DND-41 (cell line): ENCODE data around the gene ARHGEF19.

Experiments
- ATAC-seq: fragments of 200-7000 bp; cut with Tn5 transposase; 3 replicates; pipeline ENCODE4 v1.9.1; 2021; ENCODE audit warnings: low read depth; ENCODE audit not compliant: insufficient read depth
- DNase-seq: peaks from one replicate; pipeline ENCODE4 v3.0.0-alpha.2; 2020
- H2AFZ ChIP-seq: 2 replicates; pipeline ENCODE4 v1.6.0; 2012; ENCODE audit warnings: low read depth, low read length
- H3K27ac ChIP-seq: 2 replicates; pipeline ENCODE4 v1.5.1; 2012; ENCODE audit warnings: low read length, inconsistent platforms
- H3K27me3 ChIP-seq: fragments of 200-600 bp; sonication (generic); 2 replicates; pipeline ENCODE4 v1.6.0; 2012; ENCODE audit warnings: low read length, mild to moderate bottlenecking, inconsistent platforms; ENCODE audit not compliant: insufficient read depth, poor library complexity
- H3K36me3 ChIP-seq: 2 replicates; pipeline ENCODE4 v1.5.1; 2012; ENCODE audit warnings: low read length, inconsistent platforms; ENCODE audit not compliant: insufficient read depth
- H3K4me1 ChIP-seq: 2 replicates; pipeline ENCODE4 v1.5.1; 2012; ENCODE audit warnings: mild to moderate bottlenecking, low read length; ENCODE audit not compliant: insufficient read depth
- H3K4me2 ChIP-seq: 2 replicates; pipeline ENCODE4 v1.6.0; 2012; ENCODE audit warnings: mild to moderate bottlenecking, moderate library complexity, low read length, inconsistent platforms; ENCODE audit not compliant: insufficient read depth
- H3K4me3 ChIP-seq, 2 experiments: fragments of 200-600 bp in 1 of 2; shearing (Covaris generic) in 1 of 2; 2 replicates each; pipeline ENCODE4 v1.5.1; 2012 to 2016; ENCODE audit warnings: inconsistent platforms in 2 of 2, low read length in 2 of 2, mild to moderate bottlenecking in 2 of 2, low read depth in 1 of 2, moderate library complexity in 1 of 2
- H3K79me2 ChIP-seq: 2 replicates; pipeline ENCODE4 v1.6.0; 2012; ENCODE audit warnings: low read length, inconsistent platforms; ENCODE audit not compliant: insufficient read depth
- H3K9ac ChIP-seq: 2 replicates; pipeline ENCODE4 v1.6.0; 2012; ENCODE audit warnings: low read depth, mild to moderate bottlenecking, inconsistent platforms, low read length, moderate library complexity
- H3K9me3 ChIP-seq: 2 replicates; pipeline ENCODE4 v1.5.1; 2012; ENCODE audit warnings: low read length, moderate library complexity, mild to moderate bottlenecking, inconsistent platforms; ENCODE audit not compliant: insufficient read depth, severe bottlenecking
- H4K20me1 ChIP-seq: 2 replicates; pipeline ENCODE4 v1.6.0; 2012; ENCODE audit warnings: low read length; ENCODE audit not compliant: insufficient read depth
- EZH2 ChIP-seq: IDR thresholded peaks from 3 replicates; pipeline ENCODE4 v1.6.1; 2012; ENCODE audit warnings: borderline replicate concordance, low read depth, mild to moderate bottlenecking, moderate library complexity, low read length, inconsistent platforms; ENCODE audit not compliant: severe bottlenecking
- TF ChIP-seq, protein P1 (sequence below): IDR thresholded peaks from 2 replicates; pipeline ENCODE4 v1.5.1; 2012; ENCODE audit warnings: borderline replicate concordance, low read length, moderate library complexity, mild to moderate bottlenecking; ENCODE audit not compliant: poor library complexity, severe bottlenecking; ENCODE audit errors: extremely low read depth

The ARHGEF19 gene

DNA sequence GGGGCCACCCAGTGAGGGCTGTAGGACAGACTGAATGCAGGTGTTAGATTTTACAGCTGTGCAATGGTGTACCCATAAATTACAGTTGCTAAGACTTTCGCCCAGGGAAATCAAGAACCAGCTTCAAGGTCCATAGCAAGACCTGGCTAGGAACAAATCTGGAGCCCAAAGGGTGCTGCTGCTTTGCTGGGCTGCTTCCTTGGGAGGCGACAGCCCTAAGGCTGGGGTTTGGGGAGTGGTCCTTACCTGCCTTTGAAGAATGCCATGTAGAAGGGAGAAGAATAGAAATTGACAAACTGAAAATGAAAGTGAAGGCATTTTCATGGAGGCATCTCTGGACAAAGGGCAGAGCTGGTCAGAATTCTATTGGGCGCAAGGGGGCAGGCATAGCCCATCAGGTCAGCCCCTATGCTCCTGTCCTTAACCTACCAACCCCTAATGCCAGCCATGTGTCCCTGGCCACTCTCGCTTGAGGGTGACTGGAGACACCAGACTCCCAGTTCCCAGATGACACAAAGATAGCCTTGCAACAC lies 7.6 kb upstream of the ARHGEF19 start:
- Histone ChIP-seq H3K4me1 (no peaks in the 10 kb centered on the region), H3K4me3 (no peak overlapping the region), H3K79me2 (no peaks in the 10 kb centered on the region), H4K20me1 (no peaks in the 10 kb centered on the region), H3K9me3 (no peaks in the 10 kb centered on the region), H3K4me2 (no peak overlapping the region), H3K9ac (no peak overlapping the region), H3K36me3 (no peaks in the 10 kb centered on the region), H3K27ac (no peak overlapping the region), H3K27me3 (no peaks in the 10 kb centered on the region), H2AFZ (no peak overlapping the region)
- TF ChIP-seq, protein P1, sequence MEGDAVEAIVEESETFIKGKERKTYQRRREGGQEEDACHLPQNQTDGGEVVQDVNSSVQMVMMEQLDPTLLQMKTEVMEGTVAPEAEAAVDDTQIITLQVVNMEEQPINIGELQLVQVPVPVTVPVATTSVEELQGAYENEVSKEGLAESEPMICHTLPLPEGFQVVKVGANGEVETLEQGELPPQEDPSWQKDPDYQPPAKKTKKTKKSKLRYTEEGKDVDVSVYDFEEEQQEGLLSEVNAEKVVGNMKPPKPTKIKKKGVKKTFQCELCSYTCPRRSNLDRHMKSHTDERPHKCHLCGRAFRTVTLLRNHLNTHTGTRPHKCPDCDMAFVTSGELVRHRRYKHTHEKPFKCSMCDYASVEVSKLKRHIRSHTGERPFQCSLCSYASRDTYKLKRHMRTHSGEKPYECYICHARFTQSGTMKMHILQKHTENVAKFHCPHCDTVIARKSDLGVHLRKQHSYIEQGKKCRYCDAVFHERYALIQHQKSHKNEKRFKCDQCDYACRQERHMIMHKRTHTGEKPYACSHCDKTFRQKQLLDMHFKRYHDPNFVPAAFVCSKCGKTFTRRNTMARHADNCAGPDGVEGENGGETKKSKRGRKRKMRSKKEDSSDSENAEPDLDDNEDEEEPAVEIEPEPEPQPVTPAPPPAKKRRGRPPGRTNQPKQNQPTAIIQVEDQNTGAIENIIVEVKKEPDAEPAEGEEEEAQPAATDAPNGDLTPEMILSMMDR: no peak
- no peak for TF ChIP-seq EZH2
- ATAC-seq (no peak), DNase-seq (no peak)

DNA sequence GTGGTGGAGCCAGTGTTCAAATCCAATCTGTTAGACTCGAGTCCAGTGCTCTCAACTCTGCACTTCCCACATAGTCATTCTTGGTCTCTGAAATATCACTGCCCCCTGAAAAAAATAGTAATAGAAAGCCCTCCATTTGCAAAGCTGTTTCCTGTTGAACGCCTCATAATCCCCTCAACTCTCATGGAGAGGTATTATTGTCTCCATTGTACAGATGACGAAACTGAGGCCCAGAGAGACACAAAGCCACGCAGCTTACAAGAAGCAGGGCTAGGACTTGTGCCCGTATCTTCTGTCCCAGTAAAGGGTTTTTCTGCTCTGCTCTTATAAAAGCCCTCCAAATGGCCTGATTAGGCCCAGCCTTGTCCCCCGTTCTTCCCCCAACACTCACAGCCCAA lies 6.2 kb upstream of the ARHGEF19 start:
- H3K27me3 ChIP-seq: no peaks in the 10 kb centered on the region
- ATAC-seq (no peak), DNase-seq (no peak)
- no peak overlapping the region for H2AFZ ChIP-seq
- H3K4me3 ChIP-seq: no peak overlapping the region
- no peaks in the 10 kb centered on the region for H3K79me2 ChIP-seq
- H3K9ac ChIP-seq: no peak overlapping the region
- H3K4me1 ChIP-seq: no peaks in the 10 kb centered on the region
- H4K20me1 ChIP-seq: no peaks in the 10 kb centered on the region
- H3K4me2 ChIP-seq: no peak overlapping the region
- no peak for TF ChIP-seq EZH2
- TF ChIP-seq, protein P1: no peak
- no peaks in the 10 kb centered on the region for H3K36me3 ChIP-seq
- H3K9me3 ChIP-seq: no peaks in the 10 kb centered on the region
- no peak overlapping the region for H3K27ac ChIP-seq

DNA sequence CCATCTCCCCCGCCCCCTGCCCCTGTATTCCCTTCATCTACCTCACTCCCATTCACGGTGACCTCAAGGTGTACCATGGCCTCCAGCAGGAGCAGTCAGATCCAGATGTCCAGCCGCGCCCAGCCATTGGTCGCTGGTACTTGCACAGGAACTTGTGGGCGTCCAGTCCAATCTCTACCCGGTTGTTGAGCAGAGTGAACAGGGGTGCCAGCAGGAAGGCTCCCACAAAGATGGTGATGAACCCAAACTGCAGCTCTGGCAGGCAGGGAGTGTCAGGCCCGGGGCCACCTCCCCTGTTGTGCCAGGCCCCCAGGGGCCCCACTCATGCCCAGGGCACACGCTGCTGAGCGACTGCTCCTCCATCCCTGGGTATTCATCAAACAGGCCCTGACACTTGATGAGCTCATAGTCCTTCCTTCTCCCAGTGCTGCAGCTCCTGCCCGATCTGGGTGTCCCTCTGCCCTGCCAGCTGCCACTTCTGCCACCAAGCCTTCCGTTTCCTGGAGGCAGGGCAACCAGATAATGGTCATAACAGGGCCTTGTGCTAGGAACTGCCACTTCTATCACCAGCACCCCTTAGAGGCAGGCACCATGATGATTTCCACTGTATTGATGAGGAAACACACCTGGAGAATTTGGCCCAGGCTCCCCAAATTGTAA lies 5.7 kb upstream of the ARHGEF19 start:
- H2AFZ ChIP-seq: no peak overlapping the region
- H3K36me3 ChIP-seq: no peaks in the 10 kb centered on the region
- no peaks in the 10 kb centered on the region for H3K79me2 ChIP-seq
- TF ChIP-seq EZH2: no peak
- TF ChIP-seq, protein P1: no peak
- H3K27me3 ChIP-seq: no peaks in the 10 kb centered on the region
- no peak for DNase-seq
- no peak for ATAC-seq
- no peaks in the 10 kb centered on the region for H3K4me1 ChIP-seq
- no peak overlapping the region for H3K4me3 ChIP-seq
- no peaks in the 10 kb centered on the region for H3K9me3 ChIP-seq
- no peak overlapping the region for H3K9ac ChIP-seq
- H3K27ac ChIP-seq: no peak overlapping the region
- H3K4me2 ChIP-seq: no peak overlapping the region
- no peaks in the 10 kb centered on the region for H4K20me1 ChIP-seq
